Measurements from ENCODE around the gene CCNL1. TPM values are rescaled to one million over a fixed set of nuclear protein-coding genes. Genes with fewer than 3 reads are reported as not detected.

CCNL1 gene
- 35.5 to 40.8 TPM (median 38.6 TPM) in 5 replicates for total RNA-seq (2022; extraction: Qiagen RNA extraction; ENCODE audit: low read depth)

DNA sequence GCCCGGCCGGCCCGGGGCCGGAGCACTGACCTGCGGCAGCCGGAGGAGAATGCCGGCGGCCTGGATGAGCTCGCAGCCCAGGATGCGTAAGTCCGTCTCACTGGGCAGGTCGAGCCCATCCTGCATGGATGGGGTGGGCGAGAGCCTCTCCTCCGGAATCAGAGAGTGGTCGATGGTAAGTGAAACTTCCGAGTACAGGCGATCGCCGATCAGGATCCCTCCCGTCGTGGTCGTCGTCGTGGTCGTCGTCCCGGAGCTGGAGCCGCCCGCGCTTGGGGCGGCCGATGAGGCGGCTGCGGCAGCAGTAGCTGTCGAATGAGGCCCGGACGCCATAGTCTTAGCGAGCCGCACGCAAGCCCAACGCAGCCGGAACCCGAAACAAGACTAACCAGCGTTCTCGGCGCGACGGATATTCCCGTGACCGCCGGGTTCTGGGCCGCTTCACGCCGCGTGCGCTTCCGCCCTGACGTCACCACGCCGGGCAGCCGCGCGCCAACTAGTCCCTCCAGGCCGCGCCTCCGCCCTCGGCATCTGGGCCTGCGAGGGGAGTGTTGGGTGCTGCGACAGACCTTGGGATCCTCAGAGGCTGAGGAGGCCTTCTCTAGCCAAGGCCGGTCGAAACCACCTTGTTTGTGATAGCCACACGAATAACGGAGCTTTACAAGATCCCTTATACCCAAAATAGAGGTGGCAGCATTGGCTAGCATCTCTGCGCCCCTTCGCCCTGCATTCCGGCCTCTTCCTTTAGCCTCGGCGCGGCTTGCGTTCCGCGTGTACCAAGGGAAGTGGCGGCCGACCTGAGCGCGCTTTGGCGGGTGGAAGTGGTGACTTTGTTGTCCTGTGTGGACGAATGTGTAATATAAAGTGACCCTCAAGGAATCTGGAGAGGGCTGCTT, at the start of gene CCNL1:
CCNL1 (minus strand) TSS at position 386 of the 896 bp plus-strand sequence; CDS start at position 333, 53 bp downstream.

Data from A549 treated with RU486 at 1 μM for 4 hours (cell line).